Mucosa of stomach (tissue), 1 donor: ENCODE data around the gene ELAC1.
"Not testable (repeated sequence)": the region's sequence is repeated elsewhere in the genome, so short reads cannot be mapped to it uniquely, and the experiment has no call there.

Experiments
- H3K27me3 ChIP-seq: one replicate; pipeline ENCODE4 v1.7.0; 2013; ENCODE audit warnings: mild to moderate bottlenecking, low read length; ENCODE audit not compliant: control insufficient read depth, insufficient read depth
- H3K36me3 ChIP-seq: one replicate; pipeline ENCODE4 v1.7.0; 2013; ENCODE audit warnings: low read length; ENCODE audit not compliant: control insufficient read depth, insufficient read depth
- H3K4me1 ChIP-seq: one replicate; pipeline ENCODE4 v1.7.0; 2013; ENCODE audit warnings: mild to moderate bottlenecking, low read length; ENCODE audit not compliant: control insufficient read depth, insufficient read depth
- H3K4me3 ChIP-seq: one replicate; pipeline ENCODE4 v1.7.0; 2013; ENCODE audit warnings: low read length
- H3K9ac ChIP-seq: one replicate; pipeline ENCODE4 v1.7.0; 2013; ENCODE audit warnings: mild to moderate bottlenecking, low read length, moderate library complexity
- H3K9me3 ChIP-seq: one replicate; pipeline ENCODE4 v1.7.0; 2013; ENCODE audit warnings: mild to moderate bottlenecking, low read length, moderate library complexity; ENCODE audit not compliant: control insufficient read depth
- donor health status: Pancreatic carcinoma.

Gene ELAC1

GRCh38 chr18:50945918-50946317 is 21.9 kb upstream of the ELAC1 start:
- not testable (repeated sequence) for H3K4me1 ChIP-seq, H3K36me3 ChIP-seq, H3K27me3 ChIP-seq, H3K4me3 ChIP-seq, H3K9me3 ChIP-seq, H3K9ac ChIP-seq

GRCh38 chr18:50947899-50948298 is 19.9 kb upstream of the ELAC1 start:
- no peaks in the 10 kb centered on the region for H3K27me3 ChIP-seq
- no peaks in the 10 kb centered on the region for H3K4me1 ChIP-seq
- no peak overlapping the region for H3K4me3 ChIP-seq
- no peak overlapping the region for H3K9ac ChIP-seq
- no peaks in the 10 kb centered on the region for H3K9me3 ChIP-seq
- H3K36me3 ChIP-seq: no peaks in the 10 kb centered on the region

GRCh38 chr18:50949185-50949584 is 18.7 kb upstream of the ELAC1 start:
- H3K27me3 ChIP-seq: no peaks in the 10 kb centered on the region
- no peaks in the 10 kb centered on the region for H3K9me3 ChIP-seq
- no peak overlapping the region for H3K4me3 ChIP-seq
- no peaks in the 10 kb centered on the region for H3K4me1 ChIP-seq
- no peak overlapping the region for H3K9ac ChIP-seq
- H3K36me3 ChIP-seq: no peaks in the 10 kb centered on the region

- Histone ChIP-seq H3K4me1 (no peaks in the 10 kb centered on the region), H3K4me3 (no peak overlapping the region), H3K9me3 (no peaks in the 10 kb centered on the region), H3K36me3 (no peaks in the 10 kb centered on the region), H3K27me3 (no peaks in the 10 kb centered on the region), H3K9ac (no peak overlapping the region)
These were observed 17.2 kb upstream of the ELAC1 start for GRCh38 chr18:50950626-50951025.

GRCh38 chr18:50953822-50954221 is 14.0 kb upstream of the ELAC1 start:
- Histone ChIP-seq H3K36me3 (no peaks in the 10 kb centered on the region), H3K4me1 (no peaks in the 10 kb centered on the region), H3K9ac (no peak overlapping the region), H3K4me3 (no peak overlapping the region), H3K27me3 (no peaks in the 10 kb centered on the region), H3K9me3 (no peaks in the 10 kb centered on the region)

GRCh38 chr18:50955253-50955652 is 12.6 kb upstream of the ELAC1 start:
- no peak overlapping the region for H3K9ac ChIP-seq
- H3K4me1 ChIP-seq: no peaks in the 10 kb centered on the region
- no peaks in the 10 kb centered on the region for H3K27me3 ChIP-seq
- no peaks in the 10 kb centered on the region for H3K9me3 ChIP-seq
- H3K36me3 ChIP-seq: no peaks in the 10 kb centered on the region
- no peak overlapping the region for H3K4me3 ChIP-seq

- Histone ChIP-seq H3K9me3 (no peaks in the 10 kb centered on the region), H3K4me3 (no peak overlapping the region), H3K36me3 (no peaks in the 10 kb centered on the region), H3K27me3 (no peaks in the 10 kb centered on the region), H3K4me1 (no peaks in the 10 kb centered on the region), H3K9ac (no peak overlapping the region)
These were observed 11.7 kb upstream of the ELAC1 start for GRCh38 chr18:50956116-50956515.

- Histone ChIP-seq H3K4me3 (no peak overlapping the region), H3K9me3 (peaks cover 6% of the 10 kb centered on the region), H3K4me1 (no peaks in the 10 kb centered on the region), H3K27me3 (no peaks in the 10 kb centered on the region), H3K9ac (no peak overlapping the region), H3K36me3 (no peaks in the 10 kb centered on the region)
These were observed 5.9 kb upstream of the ELAC1 start for GRCh38 chr18:50961974-50962373.

- Histone ChIP-seq H3K4me3 (no peak overlapping the region), H3K36me3 (no peaks in the 10 kb centered on the region), H3K27me3 (no peaks in the 10 kb centered on the region), H3K9ac (no peak overlapping the region), H3K9me3 (no peaks in the 10 kb centered on the region), H3K4me1 (peaks cover 22% of the 10 kb centered on the region)
These were observed 1.6 kb downstream of the ELAC1 start for GRCh38 chr18:50969448-50969847.

GRCh38 chr18:50970006-50970405 is 2.2 kb downstream of the ELAC1 start:
- Histone ChIP-seq H3K27me3 (no peaks in the 10 kb centered on the region), H3K36me3 (no peaks in the 10 kb centered on the region), H3K4me1 (peaks cover 22% of the 10 kb centered on the region), H3K4me3 (no peak overlapping the region), H3K9ac (no peak overlapping the region), H3K9me3 (no peaks in the 10 kb centered on the region)

GRCh38 chr18:50972404-50972803 is 4.6 kb downstream of the ELAC1 start:
- not testable (repeated sequence) for H3K9me3 ChIP-seq, H3K9ac ChIP-seq, H3K36me3 ChIP-seq, H3K27me3 ChIP-seq, H3K4me3 ChIP-seq
- H3K4me1 ChIP-seq: peaks cover 22% of the 10 kb centered on the region

GRCh38 chr18:50973367-50974126 is 5.7 kb downstream of the ELAC1 start:
- Histone ChIP-seq H3K36me3 (peaks cover 4% of the 10 kb centered on the region), H3K27me3 (no peaks in the 10 kb centered on the region), H3K4me3 (no peak overlapping the region), H3K9me3 (peaks cover 7% of the 10 kb centered on the region), H3K4me1 (peaks cover 22% of the 10 kb centered on the region), H3K9ac (no peak overlapping the region)
